ENCODE measurements around the gene LRRC58.

DNA sequence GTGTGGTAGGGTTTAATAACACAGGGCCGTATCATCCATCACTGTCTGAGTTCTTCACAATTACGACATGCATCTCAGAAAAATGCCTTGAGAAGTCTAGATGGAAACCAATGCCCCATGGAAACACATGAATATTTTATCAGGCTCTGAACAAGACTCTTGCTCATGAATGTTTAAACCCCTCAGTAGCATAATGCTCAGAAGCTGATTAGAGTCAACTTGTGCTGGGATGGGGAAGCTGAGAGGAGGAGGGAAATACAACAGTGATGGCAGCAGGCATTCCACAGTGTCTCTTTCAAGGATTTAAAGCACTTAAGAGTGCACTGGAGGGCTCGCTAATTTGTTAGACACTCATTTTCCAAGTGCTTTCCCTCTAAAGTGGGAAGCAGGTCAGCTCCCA, 67.9 kb downstream of the LRRC58 start:
- TF ChIP-seq, protein P1, sequence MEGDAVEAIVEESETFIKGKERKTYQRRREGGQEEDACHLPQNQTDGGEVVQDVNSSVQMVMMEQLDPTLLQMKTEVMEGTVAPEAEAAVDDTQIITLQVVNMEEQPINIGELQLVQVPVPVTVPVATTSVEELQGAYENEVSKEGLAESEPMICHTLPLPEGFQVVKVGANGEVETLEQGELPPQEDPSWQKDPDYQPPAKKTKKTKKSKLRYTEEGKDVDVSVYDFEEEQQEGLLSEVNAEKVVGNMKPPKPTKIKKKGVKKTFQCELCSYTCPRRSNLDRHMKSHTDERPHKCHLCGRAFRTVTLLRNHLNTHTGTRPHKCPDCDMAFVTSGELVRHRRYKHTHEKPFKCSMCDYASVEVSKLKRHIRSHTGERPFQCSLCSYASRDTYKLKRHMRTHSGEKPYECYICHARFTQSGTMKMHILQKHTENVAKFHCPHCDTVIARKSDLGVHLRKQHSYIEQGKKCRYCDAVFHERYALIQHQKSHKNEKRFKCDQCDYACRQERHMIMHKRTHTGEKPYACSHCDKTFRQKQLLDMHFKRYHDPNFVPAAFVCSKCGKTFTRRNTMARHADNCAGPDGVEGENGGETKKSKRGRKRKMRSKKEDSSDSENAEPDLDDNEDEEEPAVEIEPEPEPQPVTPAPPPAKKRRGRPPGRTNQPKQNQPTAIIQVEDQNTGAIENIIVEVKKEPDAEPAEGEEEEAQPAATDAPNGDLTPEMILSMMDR (IDR thresholded peaks at IDR 0.05): no peak
- TF ChIP-seq POLR2A (IDR thresholded peaks at IDR 0.05): no peak
